ENCODE measurements around the gene CCDC188.
A peak's percentile ranks its signal among the peaks of the same experiment; 100 is the strongest.
"Not testable (repeated sequence)": the region's sequence is repeated elsewhere in the genome, so short reads cannot be mapped to it uniquely, and the experiment has no call there.

The CCDC188 gene

GRCh38 chr22:20169253-20169822, 18.5 kb upstream of the CCDC188 start:
- DNase-seq, result no peak

GRCh38 chr22:20167643-20168322, 16.9 kb upstream of the CCDC188 start:
- no peak for DNase-seq

GRCh38 chr22:20166703-20167102, 15.8 kb upstream of the CCDC188 start:
- no peak for DNase-seq

- DNase-seq, result no peak
Measured at GRCh38 chr22:20165913-20166312, 15.1 kb upstream of the CCDC188 start.

- DNase-seq, result no peak
Measured at GRCh38 chr22:20165421-20165820, 14.6 kb upstream of the CCDC188 start.

- DNase-seq, result no peak
Measured at GRCh38 chr22:20164863-20165262, 14.0 kb upstream of the CCDC188 start.

- DNase-seq, result no peak
Measured at GRCh38 chr22:20160041-20160440, 9.2 kb upstream of the CCDC188 start.

- DNase-seq, result not testable (repeated sequence)
Measured at GRCh38 chr22:20159531-20159930, 8.7 kb upstream of the CCDC188 start.

- DNase-seq, result no peak
Measured at GRCh38 chr22:20159076-20159475, 8.2 kb upstream of the CCDC188 start.

GRCh38 chr22:20158391-20159036, 7.7 kb upstream of the CCDC188 start:
- no peak for DNase-seq

- no peak for DNase-seq
Measured at GRCh38 chr22:20157430-20158183, 6.8 kb upstream of the CCDC188 start.

GRCh38 chr22:20156611-20157429, 6.0 kb upstream of the CCDC188 start:
- DNase-seq, result peak; percentile 60 to 74 (median 63)

GRCh38 chr22:20156042-20156389, 5.2 kb upstream of the CCDC188 start:
- no peak for DNase-seq

- peak; percentile 60 to 95 (median 87) for DNase-seq
Measured at GRCh38 chr22:20155330-20156041, 4.6 kb upstream of the CCDC188 start.

GRCh38 chr22:20154602-20155187, 3.8 kb upstream of the CCDC188 start:
- DNase-seq, result peak in 2 of 3 experiments; percentile 59 to 70

GRCh38 chr22:20153945-20154344, 3.1 kb upstream of the CCDC188 start:
- no peak for DNase-seq

- DNase-seq, result no peak
Measured at GRCh38 chr22:20152464-20152890, 1.6 kb upstream of the CCDC188 start.

GRCh38 chr22:20151276-20151588, 377 bp upstream of the CCDC188 start:
- no peak for DNase-seq

- DNase-seq, result no peak
Measured at GRCh38 chr22:20149257-20150250, 1.3 kb downstream of the CCDC188 start.

GRCh38 chr22:20148414-20148813, 2.4 kb downstream of the CCDC188 start:
- DNase-seq, result no peak
